ENCODE results near the gene PODXL2.

The PODXL2 gene

GRCh38 chr3:127707851-127708411 is 78.9 kb downstream of the PODXL2 start:
- no peak for DNase-seq (ENCODE audit: low spot score)
- TF ChIP-seq, protein P1, sequence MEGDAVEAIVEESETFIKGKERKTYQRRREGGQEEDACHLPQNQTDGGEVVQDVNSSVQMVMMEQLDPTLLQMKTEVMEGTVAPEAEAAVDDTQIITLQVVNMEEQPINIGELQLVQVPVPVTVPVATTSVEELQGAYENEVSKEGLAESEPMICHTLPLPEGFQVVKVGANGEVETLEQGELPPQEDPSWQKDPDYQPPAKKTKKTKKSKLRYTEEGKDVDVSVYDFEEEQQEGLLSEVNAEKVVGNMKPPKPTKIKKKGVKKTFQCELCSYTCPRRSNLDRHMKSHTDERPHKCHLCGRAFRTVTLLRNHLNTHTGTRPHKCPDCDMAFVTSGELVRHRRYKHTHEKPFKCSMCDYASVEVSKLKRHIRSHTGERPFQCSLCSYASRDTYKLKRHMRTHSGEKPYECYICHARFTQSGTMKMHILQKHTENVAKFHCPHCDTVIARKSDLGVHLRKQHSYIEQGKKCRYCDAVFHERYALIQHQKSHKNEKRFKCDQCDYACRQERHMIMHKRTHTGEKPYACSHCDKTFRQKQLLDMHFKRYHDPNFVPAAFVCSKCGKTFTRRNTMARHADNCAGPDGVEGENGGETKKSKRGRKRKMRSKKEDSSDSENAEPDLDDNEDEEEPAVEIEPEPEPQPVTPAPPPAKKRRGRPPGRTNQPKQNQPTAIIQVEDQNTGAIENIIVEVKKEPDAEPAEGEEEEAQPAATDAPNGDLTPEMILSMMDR (IDR thresholded peaks at IDR 0.05; ENCODE audit: extremely low read depth, missing control alignments), result no peak

- DNase-seq (ENCODE audit: low spot score), result no peak
Observed at GRCh38 chr3:127708837-127709236, 79.9 kb downstream of the PODXL2 start.

GRCh38 chr3:127709320-127710060 is 80.5 kb downstream of the PODXL2 start:
- TF ChIP-seq, protein P1 (IDR thresholded peaks at IDR 0.05; ENCODE audit: extremely low read depth, missing control alignments), result no peak
- no peak for DNase-seq (ENCODE audit: low spot score)

More at GRCh38 chr3:127708837-127709236, 79.9 kb downstream of the PODXL2 start:
- TF ChIP-seq, protein P1 (IDR thresholded peaks at IDR 0.05; ENCODE audit: extremely low read depth, missing control alignments), result no peak

DNA sequence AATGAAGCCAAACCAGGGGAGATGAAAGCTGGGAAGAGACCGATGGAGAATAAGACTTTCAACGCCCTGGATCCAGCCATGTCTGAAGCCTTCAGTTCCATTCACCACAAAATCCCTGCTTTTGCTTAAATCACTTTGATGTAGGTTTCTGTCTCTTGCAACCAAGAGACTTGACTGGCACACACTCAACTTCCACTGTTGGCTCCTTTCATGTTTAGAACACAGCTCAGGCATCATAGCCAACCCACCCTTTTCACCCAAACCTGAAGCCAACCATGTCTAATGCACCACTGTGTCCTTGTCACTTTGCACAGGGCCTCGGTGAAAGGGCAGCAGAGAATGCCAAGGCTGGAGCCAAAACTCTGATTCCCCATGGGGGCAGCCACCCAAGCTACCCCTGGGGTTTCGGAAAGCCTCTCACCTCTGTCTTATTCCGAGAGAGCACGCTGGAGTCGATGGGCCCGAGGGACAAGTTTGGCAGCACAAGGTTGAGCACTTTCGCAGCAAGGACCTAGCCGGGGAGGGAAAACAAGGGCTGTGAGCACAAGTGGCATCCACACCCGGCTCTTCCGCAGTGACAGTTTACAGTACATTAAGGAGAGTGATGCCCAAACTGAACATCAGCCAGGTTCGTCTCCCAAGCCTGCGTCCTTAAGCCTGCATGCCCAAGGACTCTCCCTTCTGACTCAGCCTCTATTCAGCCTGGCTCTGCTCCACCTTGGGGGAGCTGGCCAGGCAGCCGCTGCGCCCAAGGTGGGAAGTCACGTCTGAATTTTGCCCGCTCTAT is 81.4 kb downstream of the PODXL2 start:
- TF ChIP-seq, protein P1 (IDR thresholded peaks at IDR 0.05; ENCODE audit: extremely low read depth, missing control alignments), result no peak
- no peak for DNase-seq (ENCODE audit: low spot score)

GRCh38 chr3:127711021-127711695 is 82.2 kb downstream of the PODXL2 start:
- TF ChIP-seq, protein P1 (IDR thresholded peaks at IDR 0.05; ENCODE audit: extremely low read depth, missing control alignments), result no peak
- DNase-seq (ENCODE audit: low spot score), result no peak

DNA sequence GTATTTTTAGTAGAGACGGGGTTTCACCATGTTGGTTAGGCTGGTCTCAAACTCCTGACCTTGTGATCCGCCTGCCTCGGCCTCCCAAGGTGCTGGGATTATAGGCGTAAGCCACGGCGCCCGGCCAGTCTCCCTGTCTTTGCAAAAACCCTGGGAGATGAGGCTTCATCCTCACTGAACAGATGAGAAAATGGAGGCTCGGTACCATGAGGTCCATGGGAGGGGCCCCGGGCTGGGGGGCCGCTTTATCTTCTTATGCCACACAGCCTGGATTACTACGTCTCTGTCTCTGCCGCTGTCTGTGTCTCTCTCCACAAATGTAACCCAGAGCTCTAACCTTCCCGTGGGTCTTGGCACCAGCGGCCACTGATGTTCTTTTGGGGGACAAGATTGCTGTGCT is 82.9 kb downstream of the PODXL2 start:
- TF ChIP-seq, protein P1 (IDR thresholded peaks at IDR 0.05; ENCODE audit: extremely low read depth, missing control alignments), result no peak
- no peak for DNase-seq (ENCODE audit: low spot score)

Data from GM20000 (cell line).